Activated CD8-positive, alpha-beta memory T cell treated with anti-CD3 and anti-CD28 coated beads for 24 hours (primary cell): Measurements from ENCODE around the gene ARID1B.
"Not testable (repeated sequence)": the region's sequence is repeated elsewhere in the genome, so short reads cannot be mapped to it uniquely, and the experiment has no call there.

ENCODE experiments used
- DNase-seq: peaks from one replicate; pipeline ENCODE4 v3.0.0-alpha.2; 2020

Gene ARID1B

DNA sequence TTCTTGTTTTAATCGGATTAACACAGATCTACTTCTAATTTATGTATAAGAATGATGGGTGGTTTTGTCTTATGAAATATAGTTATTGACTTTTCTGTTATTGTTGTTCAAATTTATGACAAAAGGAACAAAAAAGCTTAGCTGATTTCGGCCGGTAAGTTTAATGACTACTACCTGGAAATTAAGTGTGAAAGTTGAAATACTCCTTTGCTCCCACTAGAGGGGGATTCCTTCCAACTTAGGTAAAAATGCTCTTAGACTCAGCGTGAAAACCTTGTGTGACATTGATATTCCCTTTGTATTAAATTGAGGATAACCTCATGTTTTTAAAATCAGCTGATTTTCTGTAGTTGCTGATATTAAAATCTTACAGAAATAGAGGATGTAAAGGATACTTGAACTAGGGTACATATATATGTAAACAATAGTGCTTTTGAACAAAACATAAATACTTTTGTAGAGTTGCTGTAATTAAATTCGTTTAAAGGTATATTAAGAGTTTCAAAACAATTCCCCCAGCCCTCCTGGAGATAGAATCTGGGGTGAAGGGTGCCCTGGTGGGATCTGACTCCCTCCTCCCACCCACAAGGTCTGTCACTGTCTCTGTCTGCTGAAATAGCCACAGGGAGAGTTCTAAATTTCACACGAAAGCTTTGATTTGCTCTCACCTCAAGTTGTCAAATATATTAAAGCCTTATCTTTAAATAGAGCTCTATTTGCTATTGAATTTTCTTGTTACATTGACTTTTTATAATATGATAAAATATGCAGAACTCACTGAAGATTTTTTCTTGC, 257.5 kb downstream of the ARID1B start:
- no peak for DNase-seq

GRCh38 chr6:157035546-157035945, 258.4 kb downstream of the ARID1B start:
- DNase-seq, result no peak

DNA sequence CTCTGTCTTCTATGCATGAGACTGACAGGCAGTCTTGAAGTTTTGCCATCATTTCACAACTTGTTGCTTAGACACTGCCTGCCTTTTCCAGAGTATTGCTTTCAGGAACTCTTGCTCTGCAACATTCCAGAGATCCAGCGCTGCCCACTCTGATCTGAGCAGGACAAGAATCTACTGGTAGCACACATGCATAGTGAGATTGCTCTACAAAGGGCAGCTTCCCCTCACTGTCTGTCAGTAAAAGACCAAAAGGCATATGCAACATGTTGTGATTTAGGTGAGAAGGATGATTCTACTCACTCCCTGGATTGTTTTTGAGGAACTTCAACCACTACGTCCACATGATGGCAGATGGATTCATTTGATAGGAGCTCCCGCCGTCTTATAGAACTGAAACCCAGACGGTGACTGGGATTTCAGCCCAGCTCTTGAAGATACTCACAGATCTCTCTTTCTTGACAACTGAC, 259.1 kb downstream of the ARID1B start:
- DNase-seq, result no peak

GRCh38 chr6:157037165-157037564, 260.0 kb downstream of the ARID1B start:
- no peak for DNase-seq

- no peak for DNase-seq
Observed at GRCh38 chr6:157038610-157039009, 261.4 kb downstream of the ARID1B start.

DNA sequence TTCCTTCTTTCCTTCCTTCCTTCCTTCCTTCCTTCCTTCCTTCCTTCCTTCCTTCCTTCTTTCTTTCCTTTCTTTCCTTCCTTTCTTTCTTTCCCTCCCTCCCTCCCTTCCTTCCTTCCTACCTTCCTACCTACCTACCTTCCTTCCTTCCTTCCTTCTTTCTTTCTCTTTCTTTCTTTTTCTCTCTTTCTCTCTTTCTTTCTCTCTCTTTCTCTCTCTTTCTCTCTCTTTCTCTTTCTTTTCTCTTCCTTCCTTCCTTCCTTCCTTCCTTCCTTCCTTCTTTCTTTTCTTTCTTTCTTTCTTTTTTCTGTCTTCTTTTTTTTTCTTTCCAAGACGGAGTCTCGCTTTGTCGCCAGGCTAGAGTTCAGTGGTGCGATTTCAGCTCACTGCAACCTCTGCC, 262.5 kb downstream of the ARID1B start:
- not testable (repeated sequence) for DNase-seq

DNA sequence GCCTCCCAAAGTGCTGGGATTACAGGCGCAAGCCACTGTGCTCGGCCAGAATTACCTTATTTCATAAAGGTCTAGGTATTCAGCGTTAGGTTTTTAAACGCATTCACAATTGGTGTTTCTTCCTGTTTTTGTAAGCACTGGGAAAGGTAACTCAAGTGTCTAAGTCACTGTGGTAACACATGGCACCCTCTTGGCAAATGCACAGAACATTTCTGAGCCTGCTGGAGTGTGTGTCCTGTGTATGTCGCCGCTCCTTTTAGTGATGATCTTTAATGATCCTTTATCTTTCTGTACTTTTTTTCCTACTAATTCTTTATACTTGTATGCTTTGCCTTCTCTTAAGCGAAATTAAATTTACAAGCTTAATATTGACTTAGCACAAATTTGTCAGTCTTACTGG, 263.0 kb downstream of the ARID1B start:
- no peak for DNase-seq

DNA sequence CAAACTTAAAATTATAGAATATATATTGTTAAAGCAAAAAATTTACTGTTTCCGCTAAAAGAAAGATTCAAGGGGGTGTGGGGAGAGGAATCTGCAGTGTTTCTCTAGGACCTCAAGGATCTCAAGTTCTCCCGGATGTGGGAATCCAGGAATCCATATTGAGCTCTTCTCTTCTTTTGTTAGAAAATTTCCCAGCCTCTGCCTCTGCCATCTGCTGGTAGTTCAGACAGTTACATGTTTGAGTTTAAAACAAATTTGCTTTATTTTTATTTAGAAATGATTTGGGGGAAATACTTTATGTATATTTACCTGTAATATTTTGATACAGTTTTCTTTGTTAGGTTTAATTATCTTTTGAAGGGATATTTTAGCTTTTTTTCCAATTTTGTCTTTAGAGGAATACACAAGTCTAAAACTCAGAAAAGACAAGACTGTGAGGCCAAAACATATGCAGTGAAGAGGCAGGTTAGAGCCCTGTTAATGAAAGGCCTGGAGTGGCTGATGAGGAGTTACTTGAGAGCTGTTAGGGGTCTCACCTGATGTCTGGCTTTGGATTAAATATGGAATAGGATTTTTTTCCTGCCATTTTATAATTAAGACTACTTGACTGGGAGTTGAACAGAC, 268.8 kb downstream of the ARID1B start:
- DNase-seq, result no peak

DNA sequence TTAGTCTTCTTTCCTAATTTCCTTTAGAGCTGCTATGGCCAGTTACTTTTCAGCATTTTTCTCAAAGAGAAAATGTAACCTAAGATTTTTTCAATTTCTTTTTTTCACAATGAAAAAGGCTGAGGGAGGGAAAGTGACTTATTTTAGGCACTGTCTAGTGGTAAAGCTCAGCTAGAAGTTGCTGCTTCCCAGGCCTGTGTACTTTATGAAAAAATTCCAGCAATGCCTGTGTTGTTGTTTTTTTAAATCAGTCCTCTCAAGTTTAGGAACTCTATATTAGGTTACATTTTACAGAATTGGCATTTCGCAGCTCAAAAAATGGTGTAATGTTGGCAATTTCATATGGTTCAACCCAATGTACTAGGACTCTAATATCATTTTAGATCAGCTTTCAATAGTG, 269.6 kb downstream of the ARID1B start:
- no peak for DNase-seq

DNA sequence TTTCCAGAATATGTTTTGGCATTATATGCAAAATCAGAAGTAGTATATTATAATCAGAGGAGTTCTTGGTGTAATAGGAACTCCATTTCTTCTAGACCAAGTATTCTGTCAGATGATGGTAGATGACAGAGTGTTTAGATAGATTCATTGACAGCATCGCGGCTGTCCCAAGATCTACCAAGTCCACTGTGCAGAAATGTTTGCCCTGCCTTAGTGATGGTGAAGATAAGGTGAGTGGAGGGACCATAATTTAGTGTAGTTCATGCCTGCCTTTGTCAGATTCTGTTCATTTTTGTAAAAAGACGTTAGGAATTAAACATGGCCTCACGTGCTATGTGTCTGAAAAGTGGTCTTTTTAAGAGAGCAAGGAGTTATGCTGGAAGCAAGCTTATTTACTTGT, 270.1 kb downstream of the ARID1B start:
- DNase-seq, result no peak

GRCh38 chr6:157047951-157048350, 270.8 kb downstream of the ARID1B start:
- no peak for DNase-seq

DNA sequence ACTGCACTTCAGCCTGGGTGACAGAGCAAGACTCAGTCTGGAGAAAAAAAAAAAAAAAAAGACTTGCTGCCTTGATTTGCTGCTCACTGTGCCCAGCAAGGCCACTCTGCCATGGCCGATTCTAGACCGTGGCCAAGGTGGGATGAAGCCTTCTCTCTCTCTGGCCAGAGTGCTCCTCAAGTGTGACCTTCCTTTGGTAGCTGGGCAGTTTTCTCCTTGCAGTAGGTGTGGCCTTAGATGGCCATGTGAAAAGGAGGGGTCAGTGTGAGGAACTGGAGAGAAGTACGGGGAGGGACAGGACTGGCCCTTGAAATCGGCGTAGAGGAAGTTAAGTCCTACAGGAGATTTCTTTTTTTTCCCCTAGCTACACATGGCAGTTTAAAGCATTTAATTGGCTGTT, 272.0 kb downstream of the ARID1B start:
- no peak for DNase-seq

DNA sequence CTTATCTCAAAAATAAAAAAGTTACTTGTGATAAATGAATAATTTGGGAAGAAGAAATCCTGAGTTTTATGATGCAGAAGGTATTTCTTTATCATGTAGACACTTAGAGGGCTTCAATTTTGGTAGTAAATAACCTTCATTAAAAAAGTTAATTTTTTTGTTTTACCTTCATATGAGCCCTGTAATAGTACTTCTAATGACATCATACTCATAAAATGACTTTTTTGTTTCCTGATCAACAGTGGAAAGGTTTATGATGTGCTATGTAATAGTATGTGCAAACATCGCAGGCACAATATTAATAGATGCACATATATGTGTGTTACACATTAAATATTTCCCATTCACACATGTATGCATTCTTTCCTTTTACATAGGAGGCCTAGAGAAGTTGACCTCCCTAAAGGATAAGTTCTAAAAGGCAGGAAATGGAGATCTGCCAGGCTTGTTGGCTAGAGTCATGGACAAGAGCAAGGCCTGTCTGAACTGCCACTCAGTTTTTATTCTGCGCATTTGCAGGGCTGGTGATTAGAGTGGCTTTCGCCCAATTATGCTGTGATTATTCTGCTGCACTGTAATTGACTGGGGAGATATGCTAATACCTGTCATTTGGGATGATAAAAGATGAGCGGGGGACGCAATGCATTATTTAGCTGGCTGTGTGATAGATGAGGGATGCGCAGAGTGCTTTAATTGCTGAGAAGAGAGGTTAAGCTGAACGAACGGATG, 273.5 kb downstream of the ARID1B start:
- no peak for DNase-seq

DNA sequence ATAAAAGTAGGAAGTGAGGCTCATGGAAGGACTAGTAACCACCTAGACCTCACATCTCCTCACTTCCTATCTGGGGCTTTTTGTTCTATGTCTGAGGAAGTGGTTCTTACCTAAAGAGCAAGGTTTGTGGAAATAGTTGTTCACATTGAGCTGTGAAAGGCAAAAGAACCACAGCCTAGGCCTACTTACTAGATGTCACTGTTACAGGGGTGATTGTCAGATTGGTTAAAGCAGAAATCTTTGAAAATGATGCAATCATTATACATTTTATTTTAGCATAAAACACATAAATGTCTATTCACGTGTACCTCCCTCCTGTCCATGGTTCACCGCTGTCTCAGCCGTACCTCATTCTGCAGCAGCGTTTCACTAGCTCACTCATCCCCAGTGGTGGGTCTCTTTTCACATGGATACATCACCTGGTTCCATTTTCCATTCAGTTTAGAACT, 277.4 kb downstream of the ARID1B start:
- peak; percentile 66 for DNase-seq

GRCh38 chr6:157055863-157056262, 278.7 kb downstream of the ARID1B start:
- no peak for DNase-seq

DNA sequence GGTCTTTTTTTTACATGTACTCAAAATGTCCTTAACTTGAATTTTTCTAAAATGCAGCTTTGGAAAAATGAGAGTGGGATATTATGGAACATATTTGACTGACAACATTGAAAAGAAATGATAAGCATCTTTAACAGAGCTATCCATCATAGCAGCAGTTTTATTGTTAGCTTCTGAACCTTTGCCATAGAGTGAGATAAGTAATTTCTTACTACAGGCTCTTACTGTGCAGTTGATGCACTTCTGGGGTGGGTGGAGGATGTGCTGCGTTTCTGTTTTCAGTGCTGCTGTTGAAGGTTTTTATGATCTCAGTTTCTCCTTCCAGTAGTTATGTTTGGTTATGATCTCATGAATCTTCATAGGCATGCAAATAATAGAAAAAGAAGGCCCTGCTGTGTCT, 279.1 kb downstream of the ARID1B start:
- DNase-seq, result no peak

GRCh38 chr6:157058574-157058973, 281.4 kb downstream of the ARID1B start:
- no peak for DNase-seq

- no peak for DNase-seq
Observed at GRCh38 chr6:157059781-157060180, 282.6 kb downstream of the ARID1B start.

DNA sequence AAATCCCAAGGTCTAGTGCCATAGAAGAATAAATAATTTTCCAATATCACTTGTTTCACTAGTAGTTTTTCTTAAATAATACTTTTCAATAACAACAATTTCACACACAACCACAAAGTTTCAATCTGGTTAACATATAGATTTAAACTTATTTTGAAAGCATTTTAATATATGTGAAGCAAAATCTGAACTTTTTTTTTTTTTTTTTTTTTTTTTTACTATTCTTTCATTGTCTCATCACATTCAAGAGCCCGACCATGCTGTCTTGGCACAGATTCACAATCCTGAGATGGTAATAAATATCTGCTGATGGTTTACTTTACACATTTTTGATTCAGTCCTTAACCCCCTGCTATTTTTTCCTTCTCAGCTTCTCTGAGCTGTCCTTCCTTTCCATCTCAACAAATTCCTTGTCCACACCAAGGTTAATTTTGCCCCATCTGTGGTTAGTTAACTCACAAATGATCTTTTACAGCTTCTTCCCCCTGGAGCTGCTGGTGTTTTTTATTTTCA, 283.3 kb downstream of the ARID1B start:
- no peak for DNase-seq

GRCh38 chr6:157061770-157062594, 284.8 kb downstream of the ARID1B start:
- no peak for DNase-seq

DNA sequence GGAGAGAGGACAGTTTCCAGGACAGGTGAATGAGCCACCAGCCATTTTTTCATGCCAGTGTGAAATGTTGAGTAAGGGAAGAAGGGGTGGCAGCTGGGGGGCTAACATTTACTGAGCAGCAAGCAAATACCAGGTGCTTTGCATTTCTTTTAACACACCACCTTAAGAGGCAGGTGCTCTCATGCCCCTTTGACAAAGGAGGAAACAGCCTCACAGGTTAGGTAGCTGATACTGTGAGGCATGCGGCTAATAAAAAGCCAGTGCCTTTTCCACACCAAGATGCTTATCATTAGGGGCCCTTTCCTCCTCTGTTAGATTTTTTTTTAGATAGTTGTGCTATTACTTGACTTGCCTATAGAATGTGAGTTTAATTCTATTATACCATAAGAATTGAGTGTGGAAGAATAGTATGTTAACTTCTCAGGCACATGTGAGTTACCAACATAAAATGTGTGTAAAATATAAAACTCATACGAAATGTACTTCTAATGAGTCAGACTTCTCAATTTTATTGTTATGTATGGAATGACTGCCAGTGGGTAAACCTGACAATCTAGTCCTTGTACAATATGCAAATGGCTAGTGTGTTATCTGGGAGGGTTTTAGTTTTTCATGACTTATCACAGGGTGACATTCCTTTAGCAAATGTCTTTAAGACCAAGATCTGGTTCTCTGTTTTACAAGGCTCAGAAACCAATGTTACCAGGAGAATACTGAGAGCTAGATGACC, 286.2 kb downstream of the ARID1B start:
- DNase-seq, result no peak

DNA sequence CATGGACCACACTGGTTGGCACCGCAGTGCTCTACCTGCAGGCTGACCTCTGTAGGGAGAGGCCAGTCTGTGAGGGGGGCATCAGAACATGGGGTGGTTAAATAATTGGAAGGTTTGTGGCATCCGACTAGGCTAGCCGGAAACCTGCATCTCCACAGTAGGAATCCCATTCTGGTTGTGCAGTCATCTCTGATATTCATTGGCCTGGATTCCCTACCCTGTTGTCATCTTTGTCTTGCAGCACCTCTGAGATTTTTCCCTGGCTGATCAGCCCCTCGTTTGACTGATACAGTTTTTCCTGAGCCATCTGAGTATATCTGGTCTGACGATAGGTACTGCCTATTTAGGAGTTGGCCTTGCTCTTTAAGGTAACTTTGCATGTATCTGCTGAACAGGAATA, 286.7 kb downstream of the ARID1B start:
- DNase-seq, result no peak
